Neural cell (in vitro differentiated cells): ENCODE results near the gene ARHGEF1. TPM values are rescaled to one million over a fixed set of nuclear protein-coding genes. Genes with fewer than 3 reads are reported as not detected.

ENCODE experiments used
- H2AFZ ChIP-seq: fragments of 200-600, 300-800 bp; sonication (generic), shearing (Covaris generic); 2 replicates; pipeline ENCODE4 v1.6.0; 2014; ENCODE audit warnings: low read depth, mild to moderate bottlenecking, antibody characterized with exemption, low read length, moderate library complexity
- H3F3A ChIP-seq: fragments of 200-600 bp; shearing (Covaris generic); 2 replicates; pipeline ENCODE4 v1.6.1; 2016; ENCODE audit warnings: mild to moderate bottlenecking, moderate library complexity, mixed read lengths, antibody characterized with exemption, low read length; ENCODE audit not compliant: insufficient read depth, poor library complexity, severe bottlenecking
- H3K27ac ChIP-seq: fragments of 200-600, 300-800 bp; sonication (generic), shearing (Covaris generic); 2 replicates; pipeline ENCODE4 v1.5.1; 2014; ENCODE audit warnings: mild to moderate bottlenecking, low read length, moderate library complexity
- H3K27me3 ChIP-seq: fragments of 300-800, 200-600 bp; sonication (generic), shearing (Covaris generic); 2 replicates; pipeline ENCODE4 v1.6.0; 2014; ENCODE audit warnings: mild to moderate bottlenecking, low read depth, low read length, moderate library complexity; ENCODE audit not compliant: insufficient read depth
- H3K36me3 ChIP-seq: fragments of 300-800, 200-600 bp; sonication (generic), shearing (Covaris generic); 2 replicates; pipeline ENCODE4 v1.5.1; 2014; ENCODE audit warnings: mild to moderate bottlenecking, antibody characterized with exemption, low read length, moderate library complexity; ENCODE audit not compliant: insufficient read depth
- H3K4me2 ChIP-seq: fragments of 300-800, 200-600 bp; sonication (generic), shearing (Covaris generic); 2 replicates; pipeline ENCODE4 v1.6.0; 2014; ENCODE audit warnings: mild to moderate bottlenecking, low read length
- H3K4me3 ChIP-seq: fragments of 300-800, 200-600 bp; sonication (generic), shearing (Covaris generic); 2 replicates; pipeline ENCODE4 v1.5.1; 2014; ENCODE audit warnings: mild to moderate bottlenecking, low read length, moderate library complexity
- H3K79me2 ChIP-seq: fragments of 200-600 bp; shearing (Covaris generic); replicated peaks from 2 replicates; pipeline ENCODE4 v1.6.0; 2014; ENCODE audit warnings: mild to moderate bottlenecking, low read length, moderate library complexity; ENCODE audit not compliant: insufficient read depth
- H3K9ac ChIP-seq: fragments of 300-800, 200-600 bp; sonication (generic), shearing (Covaris generic); 2 replicates; pipeline ENCODE4 v1.6.1; 2016; ENCODE audit warnings: mild to moderate bottlenecking, low read length, mixed read lengths
- H3K9me2 ChIP-seq: fragments of 200-600 bp; shearing (Covaris generic); 2 replicates; pipeline ENCODE4 v1.6.1; 2016; ENCODE audit warnings: mild to moderate bottlenecking, low read length, mixed read lengths; ENCODE audit not compliant: insufficient read depth
- H3K9me3 ChIP-seq: fragments of 200-600, 300-800 bp; sonication (generic), shearing (Covaris generic); 2 replicates; pipeline ENCODE4 v1.6.1; 2016; ENCODE audit warnings: mild to moderate bottlenecking, mixed run types, low read length, moderate library complexity, mixed read lengths
- H4K20me1 ChIP-seq: fragments of 200-600 bp; shearing (Covaris generic); 2 replicates; pipeline ENCODE4 v1.6.1; 2016; ENCODE audit warnings: mild to moderate bottlenecking, mixed run types; ENCODE audit not compliant: insufficient read depth
- EP300 ChIP-seq: fragments of 450-650 bp; conservative IDR thresholded peaks from 2 replicates; pipeline ENCODE4 v1.6.1; 2014; ENCODE audit warnings: antibody characterized with exemption, mild to moderate bottlenecking, moderate library complexity; ENCODE audit not compliant: poor library complexity, severe bottlenecking
- EZH2 ChIP-seq: fragments of 200-600, 300-800 bp; shearing (Covaris generic), sonication (generic); IDR thresholded peaks from 2 replicates; pipeline ENCODE4 v1.6.1; 2014; ENCODE audit warnings: antibody characterized with exemption, low read length, borderline replicate concordance, mild to moderate bottlenecking; ENCODE audit not compliant: insufficient read depth, poor library complexity, severe bottlenecking
- MXI1 ChIP-seq: fragments of 450-650 bp; conservative IDR thresholded peaks from 2 replicates; pipeline ENCODE4 v1.6.1; 2014; ENCODE audit warnings: antibody characterized with exemption, mild to moderate bottlenecking; ENCODE audit not compliant: poor library complexity, severe bottlenecking
- POLR2AphosphoS5 ChIP-seq: IDR thresholded peaks from 2 replicates; pipeline ENCODE4 v1.6.1; 2012
- RAD21 ChIP-seq: fragments of 450-650 bp; conservative IDR thresholded peaks from 2 replicates; pipeline ENCODE4 v1.6.1; 2014; ENCODE audit warnings: antibody characterized with exemption, mild to moderate bottlenecking, moderate library complexity
- SMC3 ChIP-seq: fragments of 450-650 bp; conservative IDR thresholded peaks from 2 replicates; pipeline ENCODE4 v1.6.1; 2014; ENCODE audit warnings: antibody characterized with exemption, mild to moderate bottlenecking, moderate library complexity; ENCODE audit not compliant: poor library complexity
- TAF1 ChIP-seq: IDR thresholded peaks from 2 replicates; pipeline ENCODE4 v1.6.1; 2012; ENCODE audit warnings: low read depth
- polyA plus RNA-seq: library from polyadenylated mRNA; depleted of rRNA; stranded (reverse); fragments of >200 nt; gene quantifications from 2 replicates; pipeline ENCODE4 v1.2.3, GENCODE V29; 2014
- TF ChIP-seq, protein P1 (sequence below): fragments of 450-650 bp; IDR thresholded peaks from 2 replicates; pipeline ENCODE4 v1.5.1; 2014; ENCODE audit warnings: antibody characterized with exemption, mild to moderate bottlenecking, moderate library complexity; ENCODE audit not compliant: poor library complexity, severe bottlenecking
- TF ChIP-seq, protein P2 (sequence below): IDR thresholded peaks from 2 replicates; pipeline ENCODE4 v1.6.1; 2012; ENCODE audit warnings: borderline replicate concordance

Gene ARHGEF1
- polyA plus RNA-seq, 1 donor from 2014 or later = 12.0 TPM

DNA sequence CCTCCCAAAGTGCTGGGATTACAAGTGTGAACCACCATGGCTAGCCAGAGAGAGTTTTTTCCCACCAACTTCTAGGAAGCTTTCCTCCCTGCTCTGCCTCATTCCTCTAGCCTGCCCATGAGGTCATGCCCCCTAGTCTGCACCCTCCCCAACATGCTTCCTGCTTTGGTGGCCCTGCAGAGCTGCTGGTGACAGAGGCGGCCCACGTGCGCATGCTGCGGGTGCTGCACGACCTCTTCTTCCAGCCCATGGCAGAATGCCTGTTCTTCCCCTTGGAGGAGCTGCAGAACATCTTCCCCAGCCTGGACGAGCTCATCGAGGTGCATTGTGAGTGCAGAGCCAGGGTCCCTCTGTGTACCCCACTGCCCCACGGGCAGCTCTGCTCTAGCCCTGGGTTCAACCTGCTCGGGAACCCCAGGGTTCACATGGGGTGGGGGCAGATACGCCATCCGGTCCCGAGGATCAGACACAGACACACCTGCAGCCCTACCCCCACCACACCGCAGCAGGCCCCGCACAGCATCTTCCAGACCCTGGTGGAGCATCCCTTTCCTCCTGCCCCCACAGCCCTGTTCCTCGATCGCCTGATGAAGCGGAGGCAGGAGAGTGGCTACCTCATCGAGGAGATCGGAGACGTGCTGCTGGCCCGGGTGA lies 18.9 kb downstream of the ARHGEF1 start:
- Histone ChIP-seq H3K9ac (no peak overlapping the region), H3K79me2 (no peaks in the 10 kb centered on the region), H3F3A (no peaks in the 10 kb centered on the region), H3K9me3 (no peaks in the 10 kb centered on the region), H2AFZ (no peak overlapping the region), H4K20me1 (no peaks in the 10 kb centered on the region), H3K27me3 (no peaks in the 10 kb centered on the region), H3K36me3 (no peaks in the 10 kb centered on the region), H3K4me2 (no peak overlapping the region), H3K9me2 (no peaks in the 10 kb centered on the region), H3K4me3 (no peak overlapping the region), H3K27ac (no peak overlapping the region)
- TF ChIP-seq, protein P1, sequence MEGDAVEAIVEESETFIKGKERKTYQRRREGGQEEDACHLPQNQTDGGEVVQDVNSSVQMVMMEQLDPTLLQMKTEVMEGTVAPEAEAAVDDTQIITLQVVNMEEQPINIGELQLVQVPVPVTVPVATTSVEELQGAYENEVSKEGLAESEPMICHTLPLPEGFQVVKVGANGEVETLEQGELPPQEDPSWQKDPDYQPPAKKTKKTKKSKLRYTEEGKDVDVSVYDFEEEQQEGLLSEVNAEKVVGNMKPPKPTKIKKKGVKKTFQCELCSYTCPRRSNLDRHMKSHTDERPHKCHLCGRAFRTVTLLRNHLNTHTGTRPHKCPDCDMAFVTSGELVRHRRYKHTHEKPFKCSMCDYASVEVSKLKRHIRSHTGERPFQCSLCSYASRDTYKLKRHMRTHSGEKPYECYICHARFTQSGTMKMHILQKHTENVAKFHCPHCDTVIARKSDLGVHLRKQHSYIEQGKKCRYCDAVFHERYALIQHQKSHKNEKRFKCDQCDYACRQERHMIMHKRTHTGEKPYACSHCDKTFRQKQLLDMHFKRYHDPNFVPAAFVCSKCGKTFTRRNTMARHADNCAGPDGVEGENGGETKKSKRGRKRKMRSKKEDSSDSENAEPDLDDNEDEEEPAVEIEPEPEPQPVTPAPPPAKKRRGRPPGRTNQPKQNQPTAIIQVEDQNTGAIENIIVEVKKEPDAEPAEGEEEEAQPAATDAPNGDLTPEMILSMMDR = no peak
- TF ChIP-seq EZH2 (no peak), SMC3 (no peak), EP300 (no peak), MXI1 (no peak), POLR2AphosphoS5 (no peak), TAF1 (no peak), RAD21 (no peak)
- TF ChIP-seq, protein P2, sequence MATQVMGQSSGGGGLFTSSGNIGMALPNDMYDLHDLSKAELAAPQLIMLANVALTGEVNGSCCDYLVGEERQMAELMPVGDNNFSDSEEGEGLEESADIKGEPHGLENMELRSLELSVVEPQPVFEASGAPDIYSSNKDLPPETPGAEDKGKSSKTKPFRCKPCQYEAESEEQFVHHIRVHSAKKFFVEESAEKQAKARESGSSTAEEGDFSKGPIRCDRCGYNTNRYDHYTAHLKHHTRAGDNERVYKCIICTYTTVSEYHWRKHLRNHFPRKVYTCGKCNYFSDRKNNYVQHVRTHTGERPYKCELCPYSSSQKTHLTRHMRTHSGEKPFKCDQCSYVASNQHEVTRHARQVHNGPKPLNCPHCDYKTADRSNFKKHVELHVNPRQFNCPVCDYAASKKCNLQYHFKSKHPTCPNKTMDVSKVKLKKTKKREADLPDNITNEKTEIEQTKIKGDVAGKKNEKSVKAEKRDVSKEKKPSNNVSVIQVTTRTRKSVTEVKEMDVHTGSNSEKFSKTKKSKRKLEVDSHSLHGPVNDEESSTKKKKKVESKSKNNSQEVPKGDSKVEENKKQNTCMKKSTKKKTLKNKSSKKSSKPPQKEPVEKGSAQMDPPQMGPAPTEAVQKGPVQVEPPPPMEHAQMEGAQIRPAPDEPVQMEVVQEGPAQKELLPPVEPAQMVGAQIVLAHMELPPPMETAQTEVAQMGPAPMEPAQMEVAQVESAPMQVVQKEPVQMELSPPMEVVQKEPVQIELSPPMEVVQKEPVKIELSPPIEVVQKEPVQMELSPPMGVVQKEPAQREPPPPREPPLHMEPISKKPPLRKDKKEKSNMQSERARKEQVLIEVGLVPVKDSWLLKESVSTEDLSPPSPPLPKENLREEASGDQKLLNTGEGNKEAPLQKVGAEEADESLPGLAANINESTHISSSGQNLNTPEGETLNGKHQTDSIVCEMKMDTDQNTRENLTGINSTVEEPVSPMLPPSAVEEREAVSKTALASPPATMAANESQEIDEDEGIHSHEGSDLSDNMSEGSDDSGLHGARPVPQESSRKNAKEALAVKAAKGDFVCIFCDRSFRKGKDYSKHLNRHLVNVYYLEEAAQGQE = no peak

DNA sequence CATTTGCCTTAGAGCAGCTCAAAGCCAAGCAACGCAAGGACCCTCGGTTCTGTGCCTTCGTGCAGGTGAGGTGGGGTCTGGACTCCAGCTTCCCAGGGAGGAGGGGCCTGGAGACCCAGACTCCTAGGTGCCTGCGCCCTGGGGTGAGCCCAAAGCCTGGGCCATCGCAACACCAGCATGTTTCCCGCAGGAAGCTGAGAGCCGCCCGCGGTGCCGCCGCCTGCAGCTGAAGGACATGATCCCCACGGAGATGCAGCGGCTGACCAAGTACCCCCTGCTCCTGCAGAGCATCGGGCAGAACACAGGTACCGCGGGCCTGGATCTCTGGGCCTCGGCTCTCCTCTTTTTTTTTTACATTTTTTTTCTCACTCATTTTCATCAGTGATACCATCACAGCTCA lies 19.6 kb downstream of the ARHGEF1 start:
- TF ChIP-seq, protein P1 = no peak
- TF ChIP-seq RAD21 (no peak), POLR2AphosphoS5 (no peak), EP300 (no peak), SMC3 (no peak), EZH2 (no peak), TAF1 (no peak), MXI1 (no peak)
- TF ChIP-seq, protein P2 = no peak
- H3K36me3 ChIP-seq = no peaks in the 10 kb centered on the region

More for the DNA sequence above, 19.6 kb downstream of the ARHGEF1 start:
- H3K4me2 ChIP-seq = no peak overlapping the region
- H3K79me2 ChIP-seq = no peaks in the 10 kb centered on the region
- no peak overlapping the region for H2AFZ ChIP-seq
- H3F3A ChIP-seq = no peaks in the 10 kb centered on the region
- H3K9me2 ChIP-seq = no peaks in the 10 kb centered on the region
- H4K20me1 ChIP-seq = no peaks in the 10 kb centered on the region
- no peak overlapping the region for H3K9ac ChIP-seq
- H3K27me3 ChIP-seq = no peaks in the 10 kb centered on the region
- no peak overlapping the region for H3K27ac ChIP-seq
- no peak overlapping the region for H3K4me3 ChIP-seq
- no peaks in the 10 kb centered on the region for H3K9me3 ChIP-seq
